MM.1S (cell line): ENCODE data around the gene GABRG3.

Experiments
- DNase-seq: peaks from one replicate; pipeline ENCODE4 v3.0.0-alpha.2; 2015
- H2AFZ ChIP-seq: fragments of 300-600 bp; sonication (generic); 2 replicates; pipeline ENCODE4 v1.6.0; 2016; ENCODE audit warnings: antibody characterized with exemption, low read length
- H3F3A ChIP-seq: fragments of 300-600 bp; sonication (generic); 2 replicates; pipeline ENCODE4 v1.6.1; 2016; ENCODE audit warnings: mild to moderate bottlenecking, antibody characterized with exemption, low read length, moderate library complexity, mixed read lengths; ENCODE audit not compliant: insufficient read depth
- H3K27ac ChIP-seq: fragments of 300-600 bp; sonication (generic); 2 replicates; pipeline ENCODE4 v1.5.1; 2016; ENCODE audit warnings: mild to moderate bottlenecking, low read length
- H3K27me3 ChIP-seq: fragments of 300-600 bp; sonication (generic); replicated peaks from 2 replicates; pipeline ENCODE4 v1.6.0; 2016; ENCODE audit warnings: low read length; ENCODE audit not compliant: insufficient read depth
- H3K36me3 ChIP-seq: fragments of 300-600 bp; sonication (generic); replicated peaks from 2 replicates; pipeline ENCODE4 v1.6.1; 2016; ENCODE audit warnings: mild to moderate bottlenecking, low read length, mixed read lengths; ENCODE audit not compliant: insufficient read depth
- H3K4me1 ChIP-seq: fragments of 300-600 bp; sonication (generic); 2 replicates; pipeline ENCODE4 v1.6.1; 2016; ENCODE audit warnings: low read length, mixed read lengths
- H3K4me2 ChIP-seq: fragments of 300-600 bp; sonication (generic); 2 replicates; pipeline ENCODE4 v1.6.0; 2016; ENCODE audit warnings: low read depth, low read length
- H3K4me3 ChIP-seq: fragments of 300-600 bp; sonication (generic); 2 replicates; pipeline ENCODE4 v1.5.1; 2016; ENCODE audit warnings: low read length, mixed read lengths
- H3K79me2 ChIP-seq: fragments of 300-600 bp; sonication (generic); 2 replicates; pipeline ENCODE4 v1.6.1; 2016; ENCODE audit warnings: mixed run types, low read length, mixed read lengths
- H3K9ac ChIP-seq: fragments of 300-600 bp; sonication (generic); 2 replicates; pipeline ENCODE4 v1.6.1; 2016; ENCODE audit warnings: low read length, mixed read lengths
- H3K9me2 ChIP-seq: fragments of 300-600 bp; sonication (generic); replicated peaks from 2 replicates; pipeline ENCODE4 v1.6.1; 2016; ENCODE audit warnings: mild to moderate bottlenecking, low read length, mixed read lengths; ENCODE audit not compliant: insufficient read depth
- H3K9me3 ChIP-seq: fragments of 300-600 bp; sonication (generic); replicated peaks from 2 replicates; pipeline ENCODE4 v1.6.1; 2016; ENCODE audit warnings: mild to moderate bottlenecking, low read length, mixed read lengths; ENCODE audit not compliant: insufficient read depth
- H4K20me1 ChIP-seq: fragments of 300-600 bp; sonication (generic); 2 replicates; pipeline ENCODE4 v1.6.1; 2016; ENCODE audit warnings: mild to moderate bottlenecking, low read length, moderate library complexity, mixed read lengths; ENCODE audit not compliant: insufficient read depth
- CTCF ChIP-seq: fragments of 300-600 bp; sonication (generic); IDR thresholded peaks from 2 replicates; pipeline ENCODE4 v1.5.1; 2016; ENCODE audit warnings: antibody characterized with exemption, low read length, mixed read lengths
- EZH2 ChIP-seq: fragments of 300-600 bp; sonication (generic); optimal IDR thresholded peaks from 2 replicates; pipeline ENCODE3; 2017; ENCODE audit warnings: low read depth, mild to moderate bottlenecking, antibody characterized with exemption, low read length, mixed read lengths
- EZH2phosphoT487 ChIP-seq: fragments of 300-600 bp; sonication (generic); IDR thresholded peaks from 2 replicates; pipeline ENCODE4 v1.6.1; 2018; ENCODE audit warnings: antibody characterized with exemption, low read length

Gene GABRG3

DNA sequence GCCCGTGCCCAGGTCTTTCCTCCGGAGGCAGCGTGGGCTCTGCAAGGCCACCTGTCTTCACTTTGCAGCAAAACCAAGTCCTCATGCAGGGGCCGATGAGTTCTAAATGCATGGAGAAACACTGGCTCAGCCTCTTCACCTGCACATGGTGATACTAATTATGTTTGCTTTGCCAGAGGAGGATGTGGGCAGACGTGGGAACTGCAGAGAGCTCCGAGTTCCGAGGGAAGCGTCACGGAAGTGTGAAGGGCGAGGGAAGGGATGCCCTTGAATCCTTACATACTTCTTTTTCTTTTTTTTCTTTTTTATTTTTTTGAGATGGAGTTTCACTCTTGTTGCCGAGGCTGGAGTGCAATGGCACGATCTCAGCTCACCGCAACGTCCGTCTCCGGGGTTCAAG, 74.8 kb downstream of the GABRG3 start:
- Histone ChIP-seq H3K79me2 (no peaks in the 10 kb centered on the region), H3K9me2 (no peaks in the 10 kb centered on the region), H3K36me3 (no peaks in the 10 kb centered on the region), H3K9ac (no peak overlapping the region), H3K27me3 (no peaks in the 10 kb centered on the region), H3K9me3 (no peaks in the 10 kb centered on the region), H3K4me3 (no peak overlapping the region), H4K20me1 (no peaks in the 10 kb centered on the region), H3K4me2 (no peak overlapping the region), H3K4me1 (no peaks in the 10 kb centered on the region), H3F3A (no peaks in the 10 kb centered on the region), H3K27ac (no peak overlapping the region), H2AFZ (no peak overlapping the region)
- no peak for DNase-seq
- TF ChIP-seq EZH2phosphoT487 (no peak), EZH2 (no peak), CTCF (no peak)

DNA sequence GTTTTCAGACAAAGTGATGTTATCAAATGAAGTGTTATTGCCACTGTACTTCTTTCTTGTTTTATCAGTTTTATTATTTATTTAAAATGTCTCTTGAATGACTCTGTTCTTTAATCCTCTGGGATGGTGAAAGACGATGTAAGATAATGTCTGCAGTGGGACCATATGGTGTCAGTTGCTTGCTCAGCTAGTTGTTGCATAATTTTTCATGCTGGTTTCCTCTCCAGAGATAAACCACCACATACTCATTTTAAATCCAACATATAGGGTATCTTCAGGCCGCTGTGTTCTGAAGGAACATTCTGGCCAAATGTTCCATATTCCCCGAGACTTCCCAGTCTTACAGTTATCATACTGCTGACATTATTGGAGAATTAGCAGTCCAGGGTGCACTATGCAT, 75.9 kb downstream of the GABRG3 start:
- Histone ChIP-seq H3K9me3 (no peaks in the 10 kb centered on the region), H3K4me3 (no peak overlapping the region), H3K27me3 (no peaks in the 10 kb centered on the region), H3K79me2 (no peaks in the 10 kb centered on the region), H3K4me2 (no peak overlapping the region), H4K20me1 (no peaks in the 10 kb centered on the region), H3K27ac (no peak overlapping the region), H3F3A (no peaks in the 10 kb centered on the region), H3K36me3 (no peaks in the 10 kb centered on the region), H3K9me2 (no peaks in the 10 kb centered on the region), H2AFZ (no peak overlapping the region), H3K9ac (no peak overlapping the region), H3K4me1 (no peaks in the 10 kb centered on the region)
- no peak for DNase-seq
- TF ChIP-seq EZH2 (no peak), EZH2phosphoT487 (no peak), CTCF (no peak)

DNA sequence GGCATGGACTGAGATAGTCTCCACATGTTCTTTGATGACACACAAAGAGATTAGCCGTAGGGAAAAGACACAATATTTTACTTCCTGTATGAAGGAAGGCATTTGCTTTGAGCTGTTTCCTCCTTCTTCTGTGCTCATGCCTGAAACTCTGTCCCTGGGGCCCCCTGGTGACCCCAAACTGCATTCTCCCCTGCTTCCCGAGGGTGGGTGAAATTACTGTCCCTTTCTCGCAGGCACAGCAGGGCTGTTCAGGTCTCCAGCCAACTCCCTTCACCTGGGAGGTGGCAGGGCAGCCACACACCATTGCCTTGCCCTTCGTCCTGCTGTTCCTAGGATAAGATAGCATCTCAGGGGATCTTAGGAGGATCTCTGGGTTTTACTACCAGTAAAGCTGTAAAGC, 79.2 kb downstream of the GABRG3 start:
- Histone ChIP-seq H3K36me3 (no peaks in the 10 kb centered on the region), H3K9me3 (no peaks in the 10 kb centered on the region), H3K9me2 (no peaks in the 10 kb centered on the region), H3K27me3 (no peaks in the 10 kb centered on the region), H3K9ac (no peak overlapping the region), H3K4me3 (no peak overlapping the region), H3K27ac (no peak overlapping the region), H2AFZ (no peak overlapping the region), H3K4me2 (no peak overlapping the region), H4K20me1 (no peaks in the 10 kb centered on the region), H3K4me1 (no peaks in the 10 kb centered on the region), H3F3A (no peaks in the 10 kb centered on the region), H3K79me2 (no peaks in the 10 kb centered on the region)
- TF ChIP-seq EZH2phosphoT487 (no peak), EZH2 (no peak), CTCF (no peak)
- DNase-seq, result no peak

DNA sequence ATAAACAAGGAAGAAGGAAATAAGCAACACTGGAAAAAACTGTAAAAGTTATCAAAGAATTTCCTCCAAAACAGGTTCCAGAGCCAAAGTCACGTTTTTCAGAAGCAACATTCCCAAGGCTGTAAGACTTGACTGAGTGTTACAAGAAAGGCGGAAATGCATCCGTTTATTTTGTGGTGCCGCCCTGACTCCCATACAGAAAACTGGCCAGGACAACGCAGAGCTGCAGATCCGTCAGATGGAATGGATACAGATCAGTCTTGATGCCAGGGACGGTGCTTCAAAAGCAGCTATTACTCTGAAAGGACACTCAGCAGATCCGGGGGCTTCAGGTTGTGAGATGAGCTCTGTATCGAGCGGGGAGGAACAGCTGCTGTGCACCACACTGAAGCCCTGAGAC, 83.4 kb downstream of the GABRG3 start:
- Histone ChIP-seq H3K27ac (no peak overlapping the region), H3K4me2 (no peak overlapping the region), H3K4me3 (no peak overlapping the region), H3K9ac (no peak overlapping the region), H2AFZ (no peak overlapping the region), H3K9me2 (no peaks in the 10 kb centered on the region), H4K20me1 (no peaks in the 10 kb centered on the region), H3K27me3 (no peaks in the 10 kb centered on the region), H3K4me1 (no peaks in the 10 kb centered on the region), H3K79me2 (no peaks in the 10 kb centered on the region), H3K36me3 (no peaks in the 10 kb centered on the region), H3K9me3 (no peaks in the 10 kb centered on the region), H3F3A (no peaks in the 10 kb centered on the region)
- DNase-seq, result no peak
- TF ChIP-seq EZH2 (no peak), EZH2phosphoT487 (no peak), CTCF (no peak)
